Measurements from ENCODE around the gene APOE.
"Not testable (repeated sequence)": the region's sequence is repeated elsewhere in the genome, so short reads cannot be mapped to it uniquely, and the experiment has no call there.

APOE gene

DNA sequence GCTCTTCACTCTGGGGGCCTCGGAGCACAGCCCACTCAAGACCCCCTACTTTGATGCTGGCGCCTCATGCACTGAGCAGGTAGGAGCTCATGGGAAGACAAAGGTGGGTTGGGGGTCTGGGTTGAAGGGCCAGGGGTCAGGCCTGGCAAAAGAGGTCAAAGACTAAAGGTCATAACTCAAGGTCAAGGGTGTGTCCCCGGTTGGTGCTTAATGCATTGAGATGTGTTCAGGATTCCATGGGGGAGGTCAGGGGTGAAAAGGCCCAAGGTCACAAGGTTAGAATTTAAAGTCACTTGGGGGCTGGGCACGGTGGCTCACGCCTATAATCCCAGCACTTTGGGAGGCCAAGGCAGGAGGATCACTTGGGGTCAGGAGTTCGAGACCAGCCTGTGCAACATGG, 19.5 kb upstream of the APOE start:
- DNase-seq: no peak

GRCh38 chr19:44887648-44888047, 17.9 kb upstream of the APOE start:
- DNase-seq: no peak

DNA sequence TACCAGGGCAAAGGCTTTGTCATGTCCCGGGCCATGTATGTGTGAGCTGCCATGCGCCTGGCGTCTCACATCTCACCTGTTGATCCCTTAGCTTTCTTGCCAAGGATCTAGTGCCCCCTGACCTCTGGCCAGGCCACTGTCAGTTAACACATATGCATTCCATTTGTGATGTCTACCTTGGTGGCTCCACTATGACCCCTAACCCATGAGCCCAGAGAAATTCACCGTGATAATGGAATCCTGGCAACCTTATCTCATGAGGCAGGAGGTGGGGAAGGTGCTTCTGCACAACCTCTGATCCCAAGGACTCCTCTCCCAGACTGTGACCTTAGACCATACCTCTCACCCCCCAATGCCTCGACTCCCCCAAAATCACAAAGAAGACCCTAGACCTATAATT, 17.3 kb upstream of the APOE start:
- not testable (repeated sequence) for DNase-seq

GRCh38 chr19:44889830-44890365, 15.7 kb upstream of the APOE start:
- DNase-seq: no peak

DNA sequence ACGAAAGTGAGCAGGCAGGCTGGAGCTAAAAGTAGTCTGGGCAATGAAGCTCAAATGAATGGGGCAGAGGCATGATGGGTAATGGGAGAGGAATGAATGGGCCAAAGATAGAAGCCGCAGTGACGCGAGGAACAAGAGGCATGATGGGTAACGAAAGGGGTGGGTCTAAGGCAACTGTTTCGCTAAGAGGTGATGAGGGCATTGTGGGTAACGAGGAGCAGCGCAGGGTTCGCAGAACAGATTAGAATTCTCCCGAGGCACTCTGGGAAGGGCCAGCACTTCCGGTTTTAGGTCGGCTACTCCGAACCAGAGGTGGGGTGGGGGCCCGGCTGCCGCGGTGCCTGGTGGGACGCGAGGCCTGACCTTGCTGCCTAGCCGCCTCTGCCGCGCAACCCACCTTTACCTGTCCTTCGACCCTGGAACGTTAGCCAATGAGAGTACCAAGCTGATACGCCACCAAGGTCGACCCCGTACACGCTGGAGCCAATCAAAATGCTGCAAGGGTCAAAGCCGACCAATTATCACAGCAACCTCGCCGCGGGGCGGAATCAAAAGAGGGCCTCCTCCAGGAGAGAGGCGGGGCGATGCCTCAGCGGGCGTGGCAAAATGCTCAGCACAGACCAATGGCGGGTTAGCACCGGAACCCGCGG, 15.1 kb upstream of the APOE start:
- peak; percentile 100 for DNase-seq

DNA sequence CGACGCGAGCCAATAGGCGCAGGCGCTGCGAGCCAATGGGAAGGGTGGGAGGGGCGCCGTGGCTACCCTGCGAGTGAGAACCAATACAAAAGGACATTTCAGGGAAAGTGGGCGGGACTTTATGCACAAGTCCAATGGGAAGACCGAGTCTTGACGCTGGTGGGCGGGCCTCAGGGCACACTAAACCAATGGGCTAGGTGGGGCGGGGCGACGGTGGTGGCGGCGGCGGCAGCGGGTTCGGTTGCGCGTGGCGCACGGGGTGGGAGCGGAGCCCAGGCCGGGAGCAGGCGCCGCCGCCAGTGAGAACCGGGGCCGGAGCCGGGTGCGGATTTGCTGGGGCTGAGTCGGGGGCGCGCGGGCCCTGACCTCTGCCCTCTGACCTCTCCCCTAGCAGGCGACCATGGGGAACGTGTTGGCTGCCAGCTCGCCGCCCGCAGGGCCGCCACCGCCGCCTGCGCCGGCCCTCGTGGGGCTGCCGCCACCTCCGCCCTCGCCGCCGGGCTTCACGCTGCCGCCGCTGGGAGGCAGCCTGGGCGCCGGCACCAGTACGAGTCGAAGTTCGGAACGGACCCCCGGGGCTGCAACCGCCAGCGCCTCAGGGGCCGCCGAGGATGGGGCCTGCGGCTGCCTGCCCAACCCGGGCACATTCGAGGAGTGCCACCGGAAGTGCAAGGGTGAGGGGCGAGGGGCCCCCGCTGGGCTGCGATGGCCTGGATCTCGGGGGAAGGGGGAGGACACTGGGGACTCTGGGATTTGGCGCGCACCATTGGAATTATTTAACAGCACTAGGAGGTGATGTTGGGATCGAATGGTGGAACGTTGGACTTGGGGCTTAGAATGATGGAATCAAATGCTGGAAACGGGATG, 14.3 kb upstream of the APOE start, which contains the start of gene TOMM40:
Gene TOMM40 (plus strand): TSS at position 239 of the 867 bp plus-strand sequence. CDS start 162 bp downstream, at position 401.
- DNase-seq: peak; percentile 100

DNA sequence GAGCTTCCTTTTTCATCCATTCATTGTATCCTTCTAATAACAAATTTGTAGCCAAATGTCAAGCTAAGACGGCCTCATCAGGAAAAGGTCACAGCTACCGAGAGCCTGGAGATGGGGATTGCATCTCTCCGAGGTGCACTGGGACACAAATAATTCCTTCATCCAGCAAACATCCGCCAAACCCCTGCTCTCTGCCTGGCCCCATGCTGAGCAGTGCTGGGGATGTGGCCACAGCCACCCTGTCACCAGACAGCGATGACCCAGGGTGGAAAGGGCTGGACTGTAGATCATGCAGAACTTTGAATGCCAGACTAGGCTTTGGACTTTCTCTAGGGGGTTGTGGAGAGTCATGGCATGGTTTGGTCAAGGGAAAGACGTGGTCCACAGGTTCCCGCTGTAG, 12.7 kb upstream of the APOE start:
- DNase-seq: no peak

- no peak for DNase-seq
Observed at GRCh38 chr19:44893332-44894051, 12.1 kb upstream of the APOE start.

GRCh38 chr19:44894052-44894400, 11.6 kb upstream of the APOE start:
- no peak for DNase-seq

DNA sequence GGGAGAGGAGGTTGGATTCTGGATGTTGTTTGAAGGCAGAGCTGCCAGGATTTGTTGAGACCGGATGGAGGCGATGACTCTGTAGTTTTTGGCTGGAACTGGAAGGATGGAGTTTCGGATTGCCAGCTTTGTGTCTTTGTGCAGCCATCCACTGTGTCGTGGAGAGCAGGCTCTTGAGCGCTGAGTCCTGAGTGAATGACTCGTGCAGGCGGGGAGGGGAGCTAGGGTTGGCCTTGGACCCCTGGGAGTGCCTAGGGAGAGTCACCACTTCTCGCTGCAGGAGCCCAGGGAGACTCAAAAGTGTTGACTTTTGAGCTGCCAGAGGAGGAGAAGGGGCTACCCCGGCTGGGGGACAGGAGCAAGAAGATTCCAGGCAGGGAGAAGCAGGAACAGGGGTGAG, 10.7 kb upstream of the APOE start:
- DNase-seq: no peak

GRCh38 chr19:44897835-44898234, 7.8 kb upstream of the APOE start:
- DNase-seq: no peak

- DNase-seq: no peak
Observed at GRCh38 chr19:44900328-44901244, 5.0 kb upstream of the APOE start.

- no peak for DNase-seq
Observed at GRCh38 chr19:44903216-44903601, 2.4 kb upstream of the APOE start.

DNA sequence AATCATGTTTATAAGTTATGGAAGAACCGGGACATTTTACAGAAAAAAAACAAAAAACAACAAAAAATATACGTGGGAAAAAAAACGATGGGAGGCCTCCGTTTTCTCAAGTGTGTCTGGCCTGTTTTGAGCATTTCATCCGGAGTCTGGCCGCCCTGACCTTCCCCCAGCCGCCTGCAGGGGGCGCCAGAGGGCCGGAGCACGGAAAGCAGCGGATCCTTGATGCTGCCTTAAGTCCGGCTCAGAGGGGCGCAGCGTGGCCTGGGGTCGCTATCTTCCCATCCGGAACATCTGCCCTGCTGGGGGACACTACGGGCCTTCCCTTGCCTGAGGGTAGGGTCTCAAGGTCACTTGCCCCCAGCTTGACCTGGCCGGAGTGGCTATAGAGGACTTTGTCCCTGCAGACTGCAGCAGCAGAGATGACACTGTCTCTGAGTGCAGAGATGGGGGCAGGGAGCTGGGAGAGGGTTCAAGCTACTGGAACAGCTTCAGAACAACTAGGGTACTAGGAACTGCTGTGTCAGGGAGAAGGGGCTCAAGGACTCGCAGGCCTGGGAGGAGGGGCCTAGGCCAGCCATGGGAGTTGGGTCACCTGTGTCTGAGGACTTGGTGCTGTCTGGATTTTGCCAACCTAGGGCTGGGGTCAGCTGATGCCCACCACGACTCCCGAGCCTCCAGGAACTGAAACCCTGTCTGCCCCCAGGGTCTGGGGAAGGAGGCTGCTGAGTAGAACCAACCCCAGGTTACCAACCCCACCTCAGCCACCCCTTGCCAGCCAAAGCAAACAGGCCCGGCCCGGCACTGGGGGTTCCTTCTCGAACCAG, 1.8 kb upstream of the APOE start:
- peak; percentile 1 for DNase-seq

GRCh38 chr19:44904426-44904994, 1.1 kb upstream of the APOE start:
- DNase-seq: no peak

DNA sequence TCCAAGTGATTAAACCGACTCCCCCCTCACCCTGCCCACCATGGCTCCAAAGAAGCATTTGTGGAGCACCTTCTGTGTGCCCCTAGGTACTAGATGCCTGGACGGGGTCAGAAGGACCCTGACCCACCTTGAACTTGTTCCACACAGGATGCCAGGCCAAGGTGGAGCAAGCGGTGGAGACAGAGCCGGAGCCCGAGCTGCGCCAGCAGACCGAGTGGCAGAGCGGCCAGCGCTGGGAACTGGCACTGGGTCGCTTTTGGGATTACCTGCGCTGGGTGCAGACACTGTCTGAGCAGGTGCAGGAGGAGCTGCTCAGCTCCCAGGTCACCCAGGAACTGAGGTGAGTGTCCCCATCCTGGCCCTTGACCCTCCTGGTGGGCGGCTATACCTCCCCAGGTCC, 2.0 kb downstream of the APOE start:
- DNase-seq: no peak

GRCh38 chr19:44908074-44908835, 2.7 kb downstream of the APOE start:
- DNase-seq: no peak

DNA sequence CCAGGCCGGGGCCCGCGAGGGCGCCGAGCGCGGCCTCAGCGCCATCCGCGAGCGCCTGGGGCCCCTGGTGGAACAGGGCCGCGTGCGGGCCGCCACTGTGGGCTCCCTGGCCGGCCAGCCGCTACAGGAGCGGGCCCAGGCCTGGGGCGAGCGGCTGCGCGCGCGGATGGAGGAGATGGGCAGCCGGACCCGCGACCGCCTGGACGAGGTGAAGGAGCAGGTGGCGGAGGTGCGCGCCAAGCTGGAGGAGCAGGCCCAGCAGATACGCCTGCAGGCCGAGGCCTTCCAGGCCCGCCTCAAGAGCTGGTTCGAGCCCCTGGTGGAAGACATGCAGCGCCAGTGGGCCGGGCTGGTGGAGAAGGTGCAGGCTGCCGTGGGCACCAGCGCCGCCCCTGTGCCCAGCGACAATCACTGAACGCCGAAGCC, 3.3 kb downstream of the APOE start:
- no peak for DNase-seq

DNA sequence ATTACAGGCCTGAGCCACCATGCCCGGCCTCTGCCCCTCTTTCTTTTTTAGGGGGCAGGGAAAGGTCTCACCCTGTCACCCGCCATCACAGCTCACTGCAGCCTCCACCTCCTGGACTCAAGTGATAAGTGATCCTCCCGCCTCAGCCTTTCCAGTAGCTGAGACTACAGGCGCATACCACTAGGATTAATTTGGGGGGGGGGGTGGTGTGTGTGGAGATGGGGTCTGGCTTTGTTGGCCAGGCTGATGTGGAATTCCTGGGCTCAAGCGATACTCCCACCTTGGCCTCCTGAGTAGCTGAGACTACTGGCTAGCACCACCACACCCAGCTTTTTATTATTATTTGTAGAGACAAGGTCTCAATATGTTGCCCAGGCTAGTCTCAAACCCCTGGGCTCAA, 4.2 kb downstream of the APOE start:
- no peak for DNase-seq

DNA sequence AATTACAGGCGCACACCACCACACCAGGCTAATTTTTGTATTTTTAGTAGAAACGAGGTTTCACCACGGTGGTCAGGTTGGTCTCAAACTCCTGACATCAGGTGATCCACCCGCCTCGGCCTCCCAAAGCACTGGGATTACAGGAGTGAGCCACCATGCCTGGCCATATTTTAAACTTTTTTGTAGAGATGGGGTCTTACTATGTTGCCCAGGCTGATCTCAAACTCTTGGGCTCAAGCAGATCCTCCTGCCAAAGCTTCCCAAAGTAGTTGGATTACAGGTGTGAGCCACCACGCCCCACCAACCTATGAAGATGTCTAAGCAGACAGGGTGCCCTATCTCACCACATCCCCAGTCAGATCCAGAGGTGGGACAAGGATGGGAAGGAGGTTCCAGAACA, 6.3 kb downstream of the APOE start:
- DNase-seq: not testable (repeated sequence)

Data from DMS153 (cell line).